PFSK-1 (cell line): ENCODE data around the gene CENPS.

Experiments used
- REST ChIP-seq, 2 experiments: IDR thresholded peaks; 2 replicates each; pipeline versions ENCODE4 v1.6.1 to v1.8.0; 2011 to 2012; ENCODE audit warnings: low read depth in 2 of 2, low read length in 2 of 2, control low read depth in 1 of 2, inconsistent platforms in 1 of 2, mild to moderate bottlenecking in 1 of 2, moderate library complexity in 1 of 2; ENCODE audit not compliant: insufficient read depth in 1 of 2
- SIN3A ChIP-seq: IDR thresholded peaks from 2 replicates; pipeline ENCODE4 v1.6.1; 2012; ENCODE audit warnings: mild to moderate bottlenecking, low read length, moderate library complexity, borderline replicate concordance; ENCODE audit not compliant: insufficient read depth
- TAF1 ChIP-seq: IDR thresholded peaks from 2 replicates; pipeline ENCODE4 v1.6.1; 2012; ENCODE audit warnings: low read length, control low read depth, borderline replicate concordance; ENCODE audit not compliant: insufficient read depth

GRCh38 chr1:10480614-10481013, 50.4 kb downstream of the CENPS start:
- no peak for TF ChIP-seq REST (IDR thresholded peaks at IDR 0.05; ENCODE audit: insufficient read depth in 1 of 2, low read depth in 2 of 2, low read length in 2 of 2)
- no peak for TF ChIP-seq TAF1
- TF ChIP-seq SIN3A: no peak
